ENCODE results near the gene HKDC1.

DNA sequence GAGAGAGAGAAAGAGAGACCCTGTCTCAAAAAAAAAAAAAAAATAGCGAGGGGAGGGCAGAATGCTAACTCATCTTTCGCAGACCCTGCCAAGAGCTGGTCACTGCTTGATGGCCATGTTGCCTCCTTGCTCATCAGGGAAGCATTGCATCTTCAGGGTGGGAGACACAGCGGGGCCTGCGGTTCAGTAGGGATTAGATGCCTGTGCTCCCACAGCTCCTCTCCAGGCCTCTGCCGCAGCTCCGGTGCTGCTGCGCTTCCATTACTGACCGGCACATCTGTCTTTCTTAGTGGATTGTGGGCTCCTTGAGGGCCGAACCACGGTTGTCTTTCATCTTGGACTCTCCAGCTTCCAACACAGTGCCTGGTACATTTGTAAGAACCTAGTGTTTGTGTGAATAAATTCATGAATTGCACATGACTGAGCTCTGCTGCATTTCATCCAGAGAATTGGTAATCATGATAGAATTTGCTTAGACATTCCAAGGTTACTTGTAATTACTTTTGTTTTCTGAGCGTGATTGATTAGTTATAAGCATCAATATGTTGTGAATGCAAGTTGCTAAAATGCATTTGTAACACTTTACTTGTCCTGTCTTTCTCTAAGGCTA is 75.0 kb downstream of the HKDC1 start:
- TF ChIP-seq, protein P1, sequence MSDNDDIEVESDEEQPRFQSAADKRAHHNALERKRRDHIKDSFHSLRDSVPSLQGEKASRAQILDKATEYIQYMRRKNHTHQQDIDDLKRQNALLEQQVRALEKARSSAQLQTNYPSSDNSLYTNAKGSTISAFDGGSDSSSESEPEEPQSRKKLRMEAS (IDR thresholded peaks at IDR 0.05; ENCODE audit: low read depth), result no peak
- TF ChIP-seq, protein P2, sequence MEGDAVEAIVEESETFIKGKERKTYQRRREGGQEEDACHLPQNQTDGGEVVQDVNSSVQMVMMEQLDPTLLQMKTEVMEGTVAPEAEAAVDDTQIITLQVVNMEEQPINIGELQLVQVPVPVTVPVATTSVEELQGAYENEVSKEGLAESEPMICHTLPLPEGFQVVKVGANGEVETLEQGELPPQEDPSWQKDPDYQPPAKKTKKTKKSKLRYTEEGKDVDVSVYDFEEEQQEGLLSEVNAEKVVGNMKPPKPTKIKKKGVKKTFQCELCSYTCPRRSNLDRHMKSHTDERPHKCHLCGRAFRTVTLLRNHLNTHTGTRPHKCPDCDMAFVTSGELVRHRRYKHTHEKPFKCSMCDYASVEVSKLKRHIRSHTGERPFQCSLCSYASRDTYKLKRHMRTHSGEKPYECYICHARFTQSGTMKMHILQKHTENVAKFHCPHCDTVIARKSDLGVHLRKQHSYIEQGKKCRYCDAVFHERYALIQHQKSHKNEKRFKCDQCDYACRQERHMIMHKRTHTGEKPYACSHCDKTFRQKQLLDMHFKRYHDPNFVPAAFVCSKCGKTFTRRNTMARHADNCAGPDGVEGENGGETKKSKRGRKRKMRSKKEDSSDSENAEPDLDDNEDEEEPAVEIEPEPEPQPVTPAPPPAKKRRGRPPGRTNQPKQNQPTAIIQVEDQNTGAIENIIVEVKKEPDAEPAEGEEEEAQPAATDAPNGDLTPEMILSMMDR (IDR thresholded peaks at IDR 0.05), result no peak
- TF ChIP-seq POLR2AphosphoS5 (IDR thresholded peaks at IDR 0.05; ENCODE audit: low read depth, low read length) (no peak), EP300 (IDR thresholded peaks at IDR 0.05; ENCODE audit: borderline replicate concordance in 1 of 2, low read depth in 1 of 2, low read length in 1 of 2) (no peak), ELF1 (IDR thresholded peaks at IDR 0.05) (no peak), FOXJ3 (CRISPR knock-in tag; IDR thresholded peaks at IDR 0.05) (no peak), RFX5 (IDR thresholded peaks at IDR 0.05; ENCODE audit: low read length) (no peak), NRF1 (IDR thresholded peaks at IDR 0.05; ENCODE audit: low read depth, low read length) (no peak), SIN3A (IDR thresholded peaks at IDR 0.05; ENCODE audit: borderline replicate concordance, low read depth, low read length) (no peak), RXRA (IDR thresholded peaks at IDR 0.05; ENCODE audit: borderline replicate concordance, low read depth) (no peak), MXI1 (IDR thresholded peaks at IDR 0.05; ENCODE audit: low read depth, low read length) (no peak), GABPA (IDR thresholded peaks at IDR 0.05; ENCODE audit: low read depth) (no peak)
- TF ChIP-seq, protein P3, sequence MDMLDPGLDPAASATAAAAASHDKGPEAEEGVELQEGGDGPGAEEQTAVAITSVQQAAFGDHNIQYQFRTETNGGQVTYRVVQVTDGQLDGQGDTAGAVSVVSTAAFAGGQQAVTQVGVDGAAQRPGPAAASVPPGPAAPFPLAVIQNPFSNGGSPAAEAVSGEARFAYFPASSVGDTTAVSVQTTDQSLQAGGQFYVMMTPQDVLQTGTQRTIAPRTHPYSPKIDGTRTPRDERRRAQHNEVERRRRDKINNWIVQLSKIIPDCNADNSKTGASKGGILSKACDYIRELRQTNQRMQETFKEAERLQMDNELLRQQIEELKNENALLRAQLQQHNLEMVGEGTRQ (IDR thresholded peaks at IDR 0.05; ENCODE audit: borderline replicate concordance, low read depth, low read length), result no peak
- TF ChIP-seq, protein P4, sequence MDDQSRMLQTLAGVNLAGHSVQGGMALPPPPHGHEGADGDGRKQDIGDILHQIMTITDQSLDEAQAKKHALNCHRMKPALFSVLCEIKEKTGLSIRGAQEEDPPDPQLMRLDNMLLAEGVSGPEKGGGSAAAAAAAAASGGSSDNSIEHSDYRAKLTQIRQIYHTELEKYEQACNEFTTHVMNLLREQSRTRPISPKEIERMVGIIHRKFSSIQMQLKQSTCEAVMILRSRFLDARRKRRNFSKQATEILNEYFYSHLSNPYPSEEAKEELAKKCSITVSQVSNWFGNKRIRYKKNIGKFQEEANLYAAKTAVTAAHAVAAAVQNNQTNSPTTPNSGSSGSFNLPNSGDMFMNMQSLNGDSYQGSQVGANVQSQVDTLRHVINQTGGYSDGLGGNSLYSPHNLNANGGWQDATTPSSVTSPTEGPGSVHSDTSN (IDR thresholded peaks at IDR 0.05), result no peak

Measured in SK-N-SH (cell line).